ENCODE measurements around the gene CLEC2L. TPM values are rescaled to one million over a fixed set of nuclear protein-coding genes. Genes with fewer than 3 reads are reported as not detected.

CLEC2L gene
- total RNA-seq, 1 donor: not detected

DNA sequence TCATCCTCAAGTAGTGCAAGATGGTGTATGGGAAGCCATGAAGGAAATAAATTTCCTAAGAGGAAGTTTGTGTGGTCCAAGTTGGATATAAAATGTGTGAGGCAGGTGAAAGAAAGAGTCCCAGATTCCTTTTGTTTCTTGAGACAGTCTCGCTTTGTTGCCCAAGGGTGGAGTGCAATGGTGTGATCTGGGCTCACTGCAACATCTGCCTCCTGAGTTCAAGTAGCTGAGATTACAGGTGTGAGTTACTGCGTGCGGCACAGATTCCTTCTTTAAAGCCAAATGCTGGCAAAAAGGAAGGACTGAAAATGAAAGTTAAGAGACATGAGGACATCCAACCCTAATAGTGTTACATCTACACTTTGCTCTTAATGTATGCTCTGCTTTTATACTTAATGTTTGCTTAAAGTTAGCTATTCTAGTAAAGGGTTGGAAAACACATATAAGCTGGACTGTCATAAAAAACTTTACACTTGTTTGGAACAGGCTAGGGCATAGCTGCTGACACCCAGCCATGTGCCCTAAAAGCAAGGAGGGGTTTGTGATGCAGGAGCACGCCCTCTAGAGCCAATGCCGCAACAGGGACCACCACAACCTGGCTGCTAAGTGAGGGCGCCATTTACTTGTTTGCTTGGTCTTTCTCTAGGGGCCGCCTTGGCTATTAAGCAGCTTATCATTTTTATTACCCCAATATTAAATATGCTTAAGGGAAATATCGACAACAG is 34.5 kb downstream of the CLEC2L start:
- Histone ChIP-seq H2AFZ (ENCODE audit: low read length) (no peak overlapping the region), H3K79me2 (ENCODE audit: insufficient read depth, low read length) (no peaks in the 10 kb centered on the region), H3K4me3 (ENCODE audit: insufficient read depth, low read length) (no peak overlapping the region), H4K20me1 (ENCODE audit: insufficient read depth, low read length) (peaks cover 4% of the 10 kb centered on the region), H3K4me2 (ENCODE audit: insufficient read depth, low read length) (no peak overlapping the region), H3K27ac (ENCODE audit: low read depth, low read length) (no peak overlapping the region), H3K9me3 (ENCODE audit: low read depth, low read length) (no peaks in the 10 kb centered on the region), H3K27me3 (ENCODE audit: insufficient read depth, low read length) (peaks cover 5% of the 10 kb centered on the region), H3K4me1 (ENCODE audit: insufficient read depth, low read length) (no peaks in the 10 kb centered on the region), H3K36me3 (ENCODE audit: insufficient read depth, low read length) (no peaks in the 10 kb centered on the region)
- TF ChIP-seq, protein P1, sequence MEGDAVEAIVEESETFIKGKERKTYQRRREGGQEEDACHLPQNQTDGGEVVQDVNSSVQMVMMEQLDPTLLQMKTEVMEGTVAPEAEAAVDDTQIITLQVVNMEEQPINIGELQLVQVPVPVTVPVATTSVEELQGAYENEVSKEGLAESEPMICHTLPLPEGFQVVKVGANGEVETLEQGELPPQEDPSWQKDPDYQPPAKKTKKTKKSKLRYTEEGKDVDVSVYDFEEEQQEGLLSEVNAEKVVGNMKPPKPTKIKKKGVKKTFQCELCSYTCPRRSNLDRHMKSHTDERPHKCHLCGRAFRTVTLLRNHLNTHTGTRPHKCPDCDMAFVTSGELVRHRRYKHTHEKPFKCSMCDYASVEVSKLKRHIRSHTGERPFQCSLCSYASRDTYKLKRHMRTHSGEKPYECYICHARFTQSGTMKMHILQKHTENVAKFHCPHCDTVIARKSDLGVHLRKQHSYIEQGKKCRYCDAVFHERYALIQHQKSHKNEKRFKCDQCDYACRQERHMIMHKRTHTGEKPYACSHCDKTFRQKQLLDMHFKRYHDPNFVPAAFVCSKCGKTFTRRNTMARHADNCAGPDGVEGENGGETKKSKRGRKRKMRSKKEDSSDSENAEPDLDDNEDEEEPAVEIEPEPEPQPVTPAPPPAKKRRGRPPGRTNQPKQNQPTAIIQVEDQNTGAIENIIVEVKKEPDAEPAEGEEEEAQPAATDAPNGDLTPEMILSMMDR (IDR thresholded peaks at IDR 0.05; ENCODE audit: extremely low read depth, low read depth, low read length): no peak
- no peak for DNase-seq (ENCODE audit: insufficient read length, low spot score, missing footprints)

DNA sequence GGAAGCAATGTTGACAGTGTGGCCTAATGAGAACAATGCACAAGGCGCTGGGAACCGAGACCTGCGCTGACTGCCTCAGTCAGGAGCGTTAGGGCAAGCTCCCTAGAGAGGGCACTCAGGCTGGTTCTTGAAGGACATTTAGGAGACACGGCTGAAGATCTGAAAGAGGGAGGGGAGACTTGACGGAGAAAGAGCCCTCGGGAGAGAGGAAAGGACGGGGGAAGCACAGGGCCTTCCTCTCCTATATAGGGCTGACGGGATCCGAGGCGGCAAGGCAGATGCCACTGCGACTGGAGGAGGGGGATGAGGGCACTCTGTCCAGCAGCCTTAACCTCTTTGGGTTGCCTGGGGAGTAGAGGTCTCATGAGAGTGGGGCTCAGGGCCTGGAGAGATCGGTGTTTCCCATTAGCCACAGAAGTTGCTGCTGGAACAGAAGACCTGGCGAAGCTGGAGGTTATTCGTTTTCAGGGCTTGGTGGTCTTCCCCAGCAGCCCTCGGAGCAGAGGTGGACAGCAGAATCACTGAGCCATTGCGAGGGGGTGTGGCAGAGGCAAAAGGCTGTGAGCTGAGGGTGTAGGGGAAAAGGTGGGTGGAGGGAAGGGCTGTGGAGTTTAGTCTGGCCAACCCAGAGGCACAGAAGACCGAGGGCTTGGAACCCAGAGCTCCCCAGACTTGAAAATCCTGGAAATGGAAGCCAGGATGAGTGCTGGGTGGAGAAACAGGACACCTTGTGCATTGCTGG is 36.0 kb downstream of the CLEC2L start:
- peaks cover 4% of the 10 kb centered on the region for H4K20me1 ChIP-seq (ENCODE audit: insufficient read depth, low read length)
- H3K27ac ChIP-seq (ENCODE audit: low read depth, low read length): no peak overlapping the region
- H2AFZ ChIP-seq (ENCODE audit: low read length): no peak overlapping the region
- H3K4me2 ChIP-seq (ENCODE audit: insufficient read depth, low read length): no peak overlapping the region
- DNase-seq (ENCODE audit: insufficient read length, low spot score, missing footprints): no peak
- H3K4me1 ChIP-seq (ENCODE audit: insufficient read depth, low read length): no peaks in the 10 kb centered on the region
- H3K9me3 ChIP-seq (ENCODE audit: low read depth, low read length): no peaks in the 10 kb centered on the region
- no peaks in the 10 kb centered on the region for H3K79me2 ChIP-seq (ENCODE audit: insufficient read depth, low read length)
- peaks cover 5% of the 10 kb centered on the region for H3K27me3 ChIP-seq (ENCODE audit: insufficient read depth, low read length)
- H3K4me3 ChIP-seq (ENCODE audit: insufficient read depth, low read length): no peak overlapping the region
- TF ChIP-seq, protein P1 (IDR thresholded peaks at IDR 0.05; ENCODE audit: extremely low read depth, low read depth, low read length): no peak
- peaks cover 4% of the 10 kb centered on the region for H3K36me3 ChIP-seq (ENCODE audit: insufficient read depth, low read length)

DNA sequence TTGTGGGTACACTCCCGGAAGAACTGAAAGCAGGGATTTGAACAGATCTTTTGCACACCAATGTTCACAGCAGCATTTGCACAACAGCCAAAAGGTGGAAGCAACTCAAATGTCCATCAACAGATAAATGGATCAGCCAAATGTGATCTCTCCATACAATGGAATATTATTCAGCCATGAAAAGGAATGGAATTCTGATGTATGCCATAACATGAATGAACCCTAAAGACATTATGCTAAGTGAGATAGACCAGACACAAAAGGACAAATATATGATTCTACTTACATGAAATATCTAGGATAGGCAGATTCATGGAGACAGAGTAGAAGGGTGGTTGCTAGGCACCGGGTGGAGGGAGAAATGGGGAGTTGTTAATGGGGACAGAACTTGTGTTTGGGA is 36.7 kb downstream of the CLEC2L start:
- H3K9me3 ChIP-seq (ENCODE audit: low read depth, low read length): no peaks in the 10 kb centered on the region
- no peak overlapping the region for H2AFZ ChIP-seq (ENCODE audit: low read length)
- no peak overlapping the region for H3K27ac ChIP-seq (ENCODE audit: low read depth, low read length)
- peaks cover 4% of the 10 kb centered on the region for H4K20me1 ChIP-seq (ENCODE audit: insufficient read depth, low read length)
- no peaks in the 10 kb centered on the region for H3K79me2 ChIP-seq (ENCODE audit: insufficient read depth, low read length)
- TF ChIP-seq, protein P1 (IDR thresholded peaks at IDR 0.05; ENCODE audit: extremely low read depth, low read depth, low read length): no peak
- peaks cover 4% of the 10 kb centered on the region for H3K36me3 ChIP-seq (ENCODE audit: insufficient read depth, low read length)
- H3K27me3 ChIP-seq (ENCODE audit: insufficient read depth, low read length): peaks cover 5% of the 10 kb centered on the region
- no peak for DNase-seq (ENCODE audit: insufficient read length, low spot score, missing footprints)
- H3K4me3 ChIP-seq (ENCODE audit: insufficient read depth, low read length): no peak overlapping the region
- H3K4me1 ChIP-seq (ENCODE audit: insufficient read depth, low read length): no peaks in the 10 kb centered on the region
- H3K4me2 ChIP-seq (ENCODE audit: insufficient read depth, low read length): no peak overlapping the region

DNA sequence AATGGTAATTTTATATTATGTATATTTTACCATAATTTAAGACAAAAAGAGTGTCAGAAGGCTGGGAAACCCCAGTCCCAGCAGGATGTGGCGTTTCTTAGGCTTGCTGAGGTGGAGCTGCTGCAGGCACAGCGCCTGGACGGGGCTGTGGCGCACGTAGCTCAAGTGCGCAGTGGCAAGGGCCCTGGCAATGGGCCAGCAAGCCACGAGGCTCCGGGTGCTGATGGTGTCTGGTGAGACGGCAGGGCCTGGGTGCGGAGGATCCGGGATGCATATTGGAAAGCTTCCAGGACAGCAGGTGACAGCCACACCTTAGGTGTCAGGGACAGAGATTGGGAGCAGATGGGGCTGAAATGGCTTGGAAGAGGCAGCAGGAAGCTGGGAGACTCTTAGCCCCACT is 37.2 kb downstream of the CLEC2L start:
- Histone ChIP-seq H3K4me3 (ENCODE audit: insufficient read depth, low read length) (no peak overlapping the region), H3K27ac (ENCODE audit: low read depth, low read length) (no peak overlapping the region), H3K79me2 (ENCODE audit: insufficient read depth, low read length) (no peaks in the 10 kb centered on the region), H3K4me1 (ENCODE audit: insufficient read depth, low read length) (no peaks in the 10 kb centered on the region), H3K27me3 (ENCODE audit: insufficient read depth, low read length) (peaks cover 5% of the 10 kb centered on the region), H4K20me1 (ENCODE audit: insufficient read depth, low read length) (peaks cover 4% of the 10 kb centered on the region), H3K9me3 (ENCODE audit: low read depth, low read length) (no peaks in the 10 kb centered on the region), H3K4me2 (ENCODE audit: insufficient read depth, low read length) (no peak overlapping the region), H3K36me3 (ENCODE audit: insufficient read depth, low read length) (peaks cover 4% of the 10 kb centered on the region), H2AFZ (ENCODE audit: low read length) (no peak overlapping the region)
- DNase-seq (ENCODE audit: insufficient read length, low spot score, missing footprints): no peak
- TF ChIP-seq, protein P1 (IDR thresholded peaks at IDR 0.05; ENCODE audit: extremely low read depth, low read depth, low read length): no peak

All from osteoblast (primary cell).